ENCODE data around the gene HPCAL1.

GRCh38 chr2:10475811-10476660 is 173.3 kb downstream of the HPCAL1 start:
- no peak for TF ChIP-seq EZH2phosphoT487 (IDR thresholded peaks at IDR 0.05; ENCODE audit: insufficient read depth, low read depth)
- no peak for TF ChIP-seq EZH2 (IDR thresholded peaks at IDR 0.05; ENCODE audit: insufficient read depth, poor library complexity, severe bottlenecking)
